PC-9 (cell line): Measurements from ENCODE around the gene LIMS3.
"Not testable (repeated sequence)": the region's sequence is repeated elsewhere in the genome, so short reads cannot be mapped to it uniquely, and the experiment has no call there.

Source experiments
- CTCF ChIP-seq: fragments of 200-600 bp; sonication (generic); conservative IDR thresholded peaks from 2 replicates; pipeline ENCODE4 v1.6.1; 2017; ENCODE audit warnings: mixed run types, antibody characterized with exemption, mild to moderate bottlenecking, moderate library complexity
- EZH2 ChIP-seq: fragments of 200-600 bp; sonication (generic); IDR thresholded peaks from 2 replicates; pipeline ENCODE4 v1.8.0; 2017; ENCODE audit warnings: antibody characterized with exemption, low read depth

GRCh38 chr2:109893736-109894135, 4.8 kb upstream of the LIMS3 start:
- not testable (repeated sequence) for TF ChIP-seq CTCF, EZH2
